A549 (cell line): ENCODE results near the gene SERPIND1. TPM values are rescaled to one million over a fixed set of nuclear protein-coding genes. Genes with fewer than 3 reads are reported as not detected.

Experiments used
- ATAC-seq, 2 experiments: fragments of 200-7000 bp in 1 of 2; fragments of >200 bp in 1 of 2; cut with Nextera tagmentation in 1 of 2; cut with Tn5 transposase in 1 of 2; 3 replicates each; pipeline versions ENCODE4 v1.8.0 to v1.9.1; 2018 to 2020; ENCODE audit warnings: mild to moderate bottlenecking in 1 of 2, moderate library complexity in 1 of 2
- CTCF ChIA-PET: fragments of 300-600 bp; sonication (Branson Sonifier 250); formaldehyde crosslinking; extraction: SDS; loops from one replicate; lab custom pipeline; 2021; ENCODE audit warnings: antibody characterized with exemption, inconsistent platforms; lab: Yijun Ruan, JAX
- POLR2A ChIA-PET: fragments of 350-600 bp; formaldehyde crosslinking; extraction: SDS; loops from one replicate; lab custom pipeline; 2021; ENCODE audit warnings: antibody characterized with exemption, inconsistent platforms; lab: Yijun Ruan, JAX
- DNase-seq, 2 experiments: peaks; one replicate each; pipeline versions ENCODE4 v3.0.0 to v3.0.0-alpha.2; 2011 to 2016; ENCODE audit warnings: low read depth in 1 of 2, low spot score in 1 of 2
- FAIRE-seq: peaks from 2 replicates; lab custom pipeline; 2011; peaks lifted over from hg19 to GRCh38; lab: Jason Lieb, UNC
- H3K27ac ChIP-seq, 2 experiments: fragments of >200 bp; sonication (Bioruptor Twin); formaldehyde crosslinking; 3 replicates each; pipeline ENCODE4 v1.5.1; 2016 to 2017
- H3K4me1 ChIP-seq: fragments of >200 bp; sonication (Bioruptor Twin); formaldehyde crosslinking; 3 replicates; pipeline ENCODE4 v1.6.1; 2016
- H3K4me2 ChIP-seq: fragments of >200 bp; sonication (Bioruptor Twin); formaldehyde crosslinking; 3 replicates; pipeline ENCODE4 v1.6.1; 2016
- H3K4me3 ChIP-seq: fragments of >200 bp; sonication (Bioruptor Twin); formaldehyde crosslinking; 3 replicates; pipeline ENCODE4 v1.5.1; 2016
- H3K9me3 ChIP-seq: fragments of >200 bp; sonication (Bioruptor Twin); formaldehyde crosslinking; 3 replicates; pipeline ENCODE4 v1.6.1; 2016
- EHMT2 ChIP-seq: fragments of 200-600 bp; sonication (generic); IDR thresholded peaks from 2 replicates; pipeline ENCODE4 v1.6.1; 2016; ENCODE audit warnings: antibody characterized with exemption, low read depth, mild to moderate bottlenecking, moderate library complexity
- EP300 ChIP-seq, 2 experiments: fragments of >200 bp; sonication (Bioruptor Twin); formaldehyde crosslinking; IDR thresholded peaks; 2 replicates in 1 of 2; 3 replicates in 1 of 2; pipeline ENCODE4 v1.6.1; 2016 to 2017
- JUNB ChIP-seq: fragments of >200 bp; sonication (Bioruptor Twin); formaldehyde crosslinking; IDR thresholded peaks from 2 replicates; pipeline ENCODE4 v1.6.1; 2016
- KDM1A ChIP-seq: fragments of 200-600 bp; sonication (generic); IDR thresholded peaks from 2 replicates; pipeline ENCODE4 v1.6.1; 2016; ENCODE audit warnings: low read depth, mild to moderate bottlenecking
- MAZ ChIP-seq: fragments of 150-350 bp; IDR thresholded peaks from 2 replicates; pipeline ENCODE4 v1.6.1; 2014; ENCODE audit warnings: antibody characterized with exemption, low read depth, low read length, borderline replicate concordance
- MYC ChIP-seq: IDR thresholded peaks from 2 replicates; pipeline ENCODE4 v1.6.1; 2012; ENCODE audit warnings: mild to moderate bottlenecking, inconsistent platforms, low read length, improper control_type of control experiment, borderline replicate concordance
- NFE2L2 ChIP-seq: fragments of 150-350 bp; conservative IDR thresholded peaks from 2 replicates; pipeline ENCODE4 v1.6.1; 2014; ENCODE audit warnings: low read length
- NPAS2 ChIP-seq: fragments of 250-450 bp; sonication (Bioruptor Pico); IDR thresholded peaks from 2 replicates; pipeline ENCODE4 v1.8.0; 2022; ENCODE audit warnings: mild to moderate bottlenecking, moderate library complexity, borderline replicate concordance
- POLR2A ChIP-seq: IDR thresholded peaks from 2 replicates; pipeline ENCODE4 v1.6.1; 2012; ENCODE audit warnings: mild to moderate bottlenecking, low read length
- REST ChIP-seq: fragments of 200-600 bp; sonication (generic); IDR thresholded peaks from 2 replicates; pipeline ENCODE4 v1.6.1; 2016; ENCODE audit warnings: antibody characterized with exemption, mild to moderate bottlenecking, moderate library complexity
- RFX5 ChIP-seq: fragments of 450-650 bp; IDR thresholded peaks from 2 replicates; pipeline ENCODE4 v1.7.1; 2014; ENCODE audit warnings: antibody characterized with exemption, mild to moderate bottlenecking, moderate library complexity
- WGBS: methylation state at CpG from one replicate; pipeline ENCODE4 v1.1.6; 2017; ENCODE audit errors: missing lambda C conversion rate; 5-methylcytosine and 5-hydroxymethylcytosine counted together
- polyA plus RNA-seq, 4 experiments: library from polyadenylated mRNA; depleted of rRNA in 3 of 4; stranded (reverse); fragments of >200 nt; fragmentation: RNase III in 1 of 4; extraction: RNeasy Plus Mini Kit Qiagen cat#74134 plus additional on column Dnase treatment in 1 of 4; gene quantifications; 2 replicates in 3 of 4; 3 replicates in 1 of 4; pipeline ENCODE4 v1.2.3, GENCODE V29; 2011 to 2017
- TF ChIP-seq, protein P1 (sequence below): fragments of >200 bp; sonication (Bioruptor Twin); formaldehyde crosslinking; IDR thresholded peaks from 3 replicates; pipeline ENCODE4 v1.6.1; 2016
- TF ChIP-seq, protein P2 (sequence below): IDR thresholded peaks from 2 replicates; pipeline ENCODE4 v1.6.1; 2012
- TF ChIP-seq, protein P3 (sequence below): fragments of >200 bp; sonication (Bioruptor Twin); formaldehyde crosslinking; IDR thresholded peaks from 3 replicates; pipeline ENCODE4 v1.5.1; 2016

SERPIND1 gene
- polyA plus RNA-seq, 2 of the 4 experiments (the other 2 are of a cell fraction) = not detected

DNA sequence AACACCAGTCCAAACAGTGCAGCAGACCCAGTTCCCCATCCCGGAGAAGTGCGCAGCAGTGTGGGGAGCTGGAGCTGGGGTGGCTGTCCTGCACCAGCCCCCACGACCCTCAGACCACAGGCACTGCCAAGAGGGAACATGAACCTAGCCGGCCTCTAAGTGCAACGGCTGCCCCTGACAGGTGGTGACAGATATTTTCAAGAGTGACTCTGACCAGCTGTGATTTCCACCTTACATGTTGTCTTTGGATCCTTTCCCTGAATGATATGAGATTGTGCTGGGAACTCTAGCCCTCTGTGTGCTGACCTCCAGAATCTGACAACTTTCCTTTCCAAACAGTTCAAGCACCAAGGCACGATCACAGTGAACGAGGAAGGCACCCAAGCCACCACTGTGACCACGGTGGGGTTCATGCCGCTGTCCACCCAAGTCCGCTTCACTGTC lies 12.6 kb downstream of the SERPIND1 start:
- CTCF ChIA-PET = interaction anchor here (0.6 to 5.0 kb wide), 5 partner anchors 8 to 225 kb away, joined by 3 to 26 read pairs (median 3); no protein-coding TSS in a partner anchor

DNA sequence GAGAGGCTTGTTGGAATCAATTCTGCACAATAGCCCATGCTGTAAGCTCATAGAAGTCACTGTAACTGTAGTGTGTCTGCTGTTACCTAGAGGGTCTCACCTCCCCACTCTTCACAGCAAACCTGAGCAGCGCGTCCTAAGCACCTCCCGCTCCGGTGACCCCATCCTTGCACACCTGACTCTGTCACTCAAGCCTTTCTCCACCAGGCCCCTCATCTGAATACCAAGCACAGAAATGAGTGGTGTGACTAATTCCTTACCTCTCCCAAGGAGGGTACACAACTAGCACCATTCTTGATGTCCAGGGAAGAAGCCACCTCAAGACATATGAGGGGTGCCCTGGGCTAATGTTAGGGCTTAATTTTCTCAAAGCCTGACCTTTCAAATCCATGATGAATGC lies 13.3 kb downstream of the SERPIND1 start:
- H3K9me3 ChIP-seq = no peaks in the 10 kb centered on the region
- CTCF ChIA-PET = interaction anchor here (1.0 to 5.0 kb wide), 4 partner anchors 8 to 181 kb away, joined by 3 to 26 read pairs (median 4); no protein-coding TSS in a partner anchor
- no peak overlapping the region for H3K4me2 ChIP-seq
- DNase-seq (no peak), ATAC-seq (no peak), FAIRE-seq (no peak)
- TF ChIP-seq, protein P1, sequence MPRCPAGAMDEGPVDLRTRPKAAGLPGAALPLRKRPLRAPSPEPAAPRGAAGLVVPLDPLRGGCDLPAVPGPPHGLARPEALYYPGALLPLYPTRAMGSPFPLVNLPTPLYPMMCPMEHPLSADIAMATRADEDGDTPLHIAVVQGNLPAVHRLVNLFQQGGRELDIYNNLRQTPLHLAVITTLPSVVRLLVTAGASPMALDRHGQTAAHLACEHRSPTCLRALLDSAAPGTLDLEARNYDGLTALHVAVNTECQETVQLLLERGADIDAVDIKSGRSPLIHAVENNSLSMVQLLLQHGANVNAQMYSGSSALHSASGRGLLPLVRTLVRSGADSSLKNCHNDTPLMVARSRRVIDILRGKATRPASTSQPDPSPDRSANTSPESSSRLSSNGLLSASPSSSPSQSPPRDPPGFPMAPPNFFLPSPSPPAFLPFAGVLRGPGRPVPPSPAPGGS = no peak
- TF ChIP-seq EHMT2 (no peak), MYC (no peak), RFX5 (no peak), KDM1A (no peak), POLR2A (no peak), EP300 (IDR thresholded peaks at IDR 0.05) (no peak), NPAS2 (no peak), REST (no peak), NFE2L2 (no peak)
- TF ChIP-seq, protein P2, sequence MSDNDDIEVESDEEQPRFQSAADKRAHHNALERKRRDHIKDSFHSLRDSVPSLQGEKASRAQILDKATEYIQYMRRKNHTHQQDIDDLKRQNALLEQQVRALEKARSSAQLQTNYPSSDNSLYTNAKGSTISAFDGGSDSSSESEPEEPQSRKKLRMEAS = no peak
- TF ChIP-seq, protein P3, sequence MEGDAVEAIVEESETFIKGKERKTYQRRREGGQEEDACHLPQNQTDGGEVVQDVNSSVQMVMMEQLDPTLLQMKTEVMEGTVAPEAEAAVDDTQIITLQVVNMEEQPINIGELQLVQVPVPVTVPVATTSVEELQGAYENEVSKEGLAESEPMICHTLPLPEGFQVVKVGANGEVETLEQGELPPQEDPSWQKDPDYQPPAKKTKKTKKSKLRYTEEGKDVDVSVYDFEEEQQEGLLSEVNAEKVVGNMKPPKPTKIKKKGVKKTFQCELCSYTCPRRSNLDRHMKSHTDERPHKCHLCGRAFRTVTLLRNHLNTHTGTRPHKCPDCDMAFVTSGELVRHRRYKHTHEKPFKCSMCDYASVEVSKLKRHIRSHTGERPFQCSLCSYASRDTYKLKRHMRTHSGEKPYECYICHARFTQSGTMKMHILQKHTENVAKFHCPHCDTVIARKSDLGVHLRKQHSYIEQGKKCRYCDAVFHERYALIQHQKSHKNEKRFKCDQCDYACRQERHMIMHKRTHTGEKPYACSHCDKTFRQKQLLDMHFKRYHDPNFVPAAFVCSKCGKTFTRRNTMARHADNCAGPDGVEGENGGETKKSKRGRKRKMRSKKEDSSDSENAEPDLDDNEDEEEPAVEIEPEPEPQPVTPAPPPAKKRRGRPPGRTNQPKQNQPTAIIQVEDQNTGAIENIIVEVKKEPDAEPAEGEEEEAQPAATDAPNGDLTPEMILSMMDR = no peak
- WGBS = 100% methylated on average over 4 of the region's 4 CpGs
- no peak overlapping the region for H3K27ac ChIP-seq
- H3K4me1 ChIP-seq = peaks cover 5% of the 10 kb centered on the region; the same call in 2 of the 3 replicates
- H3K4me3 ChIP-seq = no peak overlapping the region
- POLR2A ChIA-PET = no interaction called here

More for the DNA sequence above, 12.6 kb downstream of the SERPIND1 start:
- H3K9me3 ChIP-seq = no peaks in the 10 kb centered on the region
- no peak overlapping the region for H3K4me3 ChIP-seq
- H3K4me1 ChIP-seq = peaks cover 5% of the 10 kb centered on the region; the same call in 2 of the 3 replicates
- no peak for ATAC-seq
- no peak for DNase-seq
- TF ChIP-seq JUNB = no peak
- no peak for TF ChIP-seq MAZ
- TF ChIP-seq, all 56 proteins: peak for 0
- no peak overlapping the region for H3K27ac ChIP-seq
- POLR2A ChIA-PET = no interaction called here
- 79% methylated on average over 10 of the region's 10 CpGs for WGBS
- no peak overlapping the region for H3K4me2 ChIP-seq
- no peak for FAIRE-seq
